GM23338 (cell line): ENCODE data around the gene E2F3. TPM values are rescaled to one million over a fixed set of nuclear protein-coding genes. Genes with fewer than 3 reads are reported as not detected.

Source experiments
- ATAC-seq: fragments of 200-7000 bp; cut with Tn5 transposase; 3 replicates; pipeline ENCODE4 v1.9.1; 2020
- DNase-seq: peaks from one replicate; pipeline ENCODE4 v3.0.0-alpha.2; 2015; ENCODE audit warnings: low spot score
- H2AFZ ChIP-seq: fragments of 200-600 bp; sonication (generic); 2 replicates; pipeline ENCODE4 v1.8.0; 2016; ENCODE audit warnings: antibody characterized with exemption, mild to moderate bottlenecking, moderate library complexity
- H3F3A ChIP-seq: fragments of 200-600 bp; sonication (generic); replicated peaks from 2 replicates; pipeline ENCODE4 v1.8.0; 2017; ENCODE audit warnings: antibody characterized with exemption, mixed run types, low read depth
- H3K27ac ChIP-seq: fragments of 200-600 bp; sonication (generic); 2 replicates; pipeline ENCODE4 v1.6.1; 2016; ENCODE audit warnings: low read depth
- H3K27me3 ChIP-seq: fragments of 200-600 bp; sonication (generic); 2 replicates; pipeline ENCODE4 v1.8.0; 2016; ENCODE audit warnings: mild to moderate bottlenecking, mixed run types, moderate library complexity; ENCODE audit not compliant: insufficient read depth
- H3K36me3 ChIP-seq: fragments of 200-600 bp; sonication (generic); 2 replicates; pipeline ENCODE4 v1.8.0; 2016; ENCODE audit warnings: mild to moderate bottlenecking; ENCODE audit not compliant: insufficient read depth
- H3K4me1 ChIP-seq: fragments of 200-600 bp; sonication (generic); 2 replicates; pipeline ENCODE4 v1.8.0; 2016; ENCODE audit warnings: mild to moderate bottlenecking, moderate library complexity; ENCODE audit not compliant: insufficient read depth
- H3K4me2 ChIP-seq: fragments of 200-600 bp; sonication (generic); 2 replicates; pipeline ENCODE4 v1.7.1; 2017; ENCODE audit warnings: mixed run types
- H3K4me3 ChIP-seq: fragments of 200-600 bp; sonication (generic); 2 replicates; pipeline ENCODE4 v1.6.1; 2016; ENCODE audit warnings: mixed run types
- H3K79me2 ChIP-seq: fragments of 200-600 bp; sonication (generic); replicated peaks from 2 replicates; pipeline ENCODE4 v1.8.0; 2017; ENCODE audit warnings: mild to moderate bottlenecking; ENCODE audit not compliant: insufficient read depth
- H3K9me2 ChIP-seq: fragments of 200-600 bp; sonication (generic); 2 replicates; pipeline ENCODE4 v1.8.0; 2017; ENCODE audit not compliant: insufficient read depth
- H4K20me1 ChIP-seq: fragments of 200-600 bp; sonication (generic); replicated peaks from 2 replicates; pipeline ENCODE4 v1.8.0; 2017; ENCODE audit warnings: mild to moderate bottlenecking; ENCODE audit not compliant: insufficient read depth
- H3K27ac Mint-ChIP-seq: 2 replicates; pipeline ENCODE4 v1.8.0; 2020; ENCODE audit warnings: inconsistent platforms, mild to moderate bottlenecking, moderate library complexity, mixed read lengths
- H3K27me3 Mint-ChIP-seq: 3 replicates; pipeline ENCODE4 v1.8.0; 2022; ENCODE audit warnings: low read depth, mild to moderate bottlenecking, moderate library complexity, mixed read lengths, inconsistent platforms; ENCODE audit not compliant: insufficient read depth, poor library complexity
- H3K36me3 Mint-ChIP-seq: 3 replicates; pipeline ENCODE4 v1.8.0; 2021; ENCODE audit warnings: low read depth, mild to moderate bottlenecking, inconsistent platforms, moderate library complexity, mixed read lengths
- H3K4me1 Mint-ChIP-seq: 3 replicates; pipeline ENCODE4 v1.8.0; 2020; ENCODE audit warnings: mild to moderate bottlenecking, inconsistent platforms, mixed read lengths
- H3K4me3 Mint-ChIP-seq: 3 replicates; pipeline ENCODE4 v1.8.0; 2021; ENCODE audit warnings: moderate library complexity, mild to moderate bottlenecking, inconsistent platforms, mixed read lengths
- H3K9me3 Mint-ChIP-seq: 3 replicates; pipeline ENCODE4 v1.8.0; 2020; ENCODE audit warnings: moderate library complexity, mild to moderate bottlenecking, inconsistent platforms, mixed read lengths
- CREB1 ChIP-seq: fragments of 250-450 bp; sonication (Bioruptor Pico); IDR thresholded peaks from 2 replicates; pipeline ENCODE4 v1.5.0; 2020; ENCODE audit warnings: low read depth, mild to moderate bottlenecking, moderate library complexity
- EZH2 ChIP-seq: fragments of 200-600 bp; sonication (generic); IDR thresholded peaks from one replicate; pipeline ENCODE4 v1.8.0; 2017; ENCODE audit warnings: antibody characterized with exemption, mild to moderate bottlenecking, low read depth; ENCODE audit not compliant: unreplicated experiment
- NANOG ChIP-seq: IDR thresholded peaks from 2 replicates; pipeline ENCODE4 v1.6.1; 2016; ENCODE audit warnings: antibody characterized with exemption, borderline replicate concordance
- POLR2AphosphoS5 ChIP-seq: IDR thresholded peaks from 2 replicates; pipeline ENCODE4 v1.6.1; 2016; ENCODE audit warnings: antibody characterized with exemption, low read depth
- REST ChIP-seq: IDR thresholded peaks from one replicate; pipeline ENCODE4 v1.6.1; 2018; ENCODE audit warnings: antibody characterized with exemption; ENCODE audit not compliant: unreplicated experiment
- STAT1 ChIP-seq: IDR thresholded peaks from one replicate; pipeline ENCODE4 v1.6.1; 2016; ENCODE audit warnings: antibody characterized with exemption; ENCODE audit not compliant: unreplicated experiment
- ZNF114 ChIP-seq: fragments of 250-450 bp; sonication (Bioruptor Pico); IDR thresholded peaks from 2 replicates; pipeline ENCODE4 v1.5.0; 2020; ENCODE audit warnings: mild to moderate bottlenecking, moderate library complexity
- ZNF331 ChIP-seq: fragments of 250-450 bp; sonication (Bioruptor Pico); IDR thresholded peaks from 2 replicates; pipeline ENCODE4 v1.5.0; 2020; ENCODE audit warnings: low read depth, mild to moderate bottlenecking, moderate library complexity
- polyA plus RNA-seq: library from polyadenylated mRNA; unstranded; fragments of >200 nt; fragmentation: Nextera tagmentation; extraction: Ambion mirVana; gene quantifications from 2 replicates; pipeline ENCODE4 v1.2.1, GENCODE V29; 2016
- total RNA-seq: library from RNA; depleted of rRNA; stranded (reverse); fragments of >200 nt; shearing (Covaris generic); gene quantifications from 2 replicates; pipeline ENCODE4 v1.2.3, GENCODE V29; 2014

Gene E2F3
- total and polyA plus RNA-seq, 2 experiments from 2014 or later, result 27.2 to 33.5 TPM

- no peak for TF ChIP-seq REST
Measured at GRCh38 chr6:20437639-20438038, 36.0 kb downstream of the E2F3 start (continued).

- H3K4me3 ChIP-seq, result no peak overlapping the region
- no peak overlapping the region for H2AFZ ChIP-seq
- H3K4me1 ChIP-seq, result peaks cover 18% of the 10 kb centered on the region
- Mint-ChIP-seq H3K27me3 (peaks cover 3% of the 10 kb centered on the region), H3K4me1 (peaks cover 26% of the 10 kb centered on the region), H3K36me3 (peaks cover 36% of the 10 kb centered on the region), H3K27ac (no peak overlapping the region), H3K4me3 (no peak overlapping the region), H3K9me3 (no peaks in the 10 kb centered on the region)
- ATAC-seq (no peak), DNase-seq (no peak)
- H3K27ac ChIP-seq, result no peak overlapping the region
- peaks cover 100% of the 10 kb centered on the region for H3K79me2 ChIP-seq
- H3K27me3 ChIP-seq, result no peaks in the 10 kb centered on the region
- H3K4me2 ChIP-seq, result peak overlapping the region; percentile 40; the same call in 1 of the 2 replicates
- TF ChIP-seq ZNF114 (no peak), NANOG (0 out of 2 replicates have a peak, but pooled peaks have one; percentile 15)
- H3F3A ChIP-seq, result no peaks in the 10 kb centered on the region
- H3K9me2 ChIP-seq, result no peaks in the 10 kb centered on the region
- H4K20me1 ChIP-seq, result peaks cover 20% of the 10 kb centered on the region; the same call in 1 of the 2 replicates
- no peaks in the 10 kb centered on the region for H3K36me3 ChIP-seq
Measured at GRCh38 chr6:20438462-20439070, 36.9 kb downstream of the E2F3 start.

GRCh38 chr6:20439558-20439957, 37.9 kb downstream of the E2F3 start:
- Histone ChIP-seq H3K4me2 (no peak overlapping the region), H3K79me2 (peaks cover 100% of the 10 kb centered on the region), H3K36me3 (no peaks in the 10 kb centered on the region), H3K4me3 (no peak overlapping the region), H2AFZ (no peak overlapping the region), H4K20me1 (peaks cover 20% of the 10 kb centered on the region; the same call in 1 of the 2 replicates), H3K9me2 (no peaks in the 10 kb centered on the region), H3K27me3 (no peaks in the 10 kb centered on the region), H3K4me1 (peaks cover 18% of the 10 kb centered on the region), H3F3A (no peaks in the 10 kb centered on the region), H3K27ac (no peak overlapping the region)
- no peak overlapping the region for H3K27ac Mint-ChIP-seq
- H3K4me3 Mint-ChIP-seq, result no peak overlapping the region
- DNase-seq (no peak), ATAC-seq (no peak)
- H3K27me3 Mint-ChIP-seq, result peaks cover 3% of the 10 kb centered on the region
- H3K4me1 Mint-ChIP-seq, result peaks cover 28% of the 10 kb centered on the region
- H3K9me3 Mint-ChIP-seq, result no peaks in the 10 kb centered on the region
- peaks cover 32% of the 10 kb centered on the region for H3K36me3 Mint-ChIP-seq
- TF ChIP-seq ZNF331 (no peak), ZNF114 (no peak), STAT1 (no peak), REST (no peak), POLR2AphosphoS5 (no peak), CREB1 (CRISPR knock-in tag) (no peak), NANOG (no peak), EZH2 (no peak)
